Measurements from ENCODE around the gene SETD6. TPM values are rescaled to one million over a fixed set of nuclear protein-coding genes. Genes with fewer than 3 reads are reported as not detected.
A peak's percentile ranks its signal among the peaks of the same experiment; 100 is the strongest.

The SETD6 gene
- total and polyA plus RNA-seq, 12 donors, result 8.9 to 18.9 (median 12.2) TPM

GRCh38 chr16:58530179-58530578, 14.9 kb downstream of the SETD6 start:
- ATAC-seq (no peak), DNase-seq (no peak)
- H3K9me3 ChIP-seq, result no peaks in the 10 kb centered on the region
- H3K4me1 ChIP-seq, result peaks cover 0 to 9% (median 0%) of the 10 kb centered on the region in 9 donors
- peaks cover 0 to 100% (median 87%) of the 10 kb centered on the region in 9 donors for H3K36me3 ChIP-seq
- WGBS, 2 donors, result 96 to 98% methylated on average over 5 of the region's 5 CpGs
- TF ChIP-seq CTCF (IDR thresholded peaks at IDR 0.05), result no peak
- H3K4me3 ChIP-seq, result no peak overlapping the region
- no peak overlapping the region for H3K27ac ChIP-seq
- H3K27me3 ChIP-seq, result no peaks in the 10 kb centered on the region
- intact Hi-C loops (cut with DNase I), result loop anchor here in 1 of 10 donors (10.0 kb wide), 1 partner anchor 55 kb away; no protein-coding TSS in a partner anchor

- H3K9me3 ChIP-seq, result no peaks in the 10 kb centered on the region
- no peak for ATAC-seq
- H3K36me3 ChIP-seq, result peaks cover 0 to 100% (median 85%) of the 10 kb centered on the region in 9 donors
- DNase-seq, result no peak
- H3K27ac ChIP-seq, result no peak overlapping the region
- intact Hi-C loops (cut with DNase I), result loop anchor here in 1 of 10 donors (10.0 kb wide), 1 partner anchor 52 kb away; no protein-coding TSS in a partner anchor
- WGBS, 2 donors, result 94 to 95% methylated on average over 3 of the region's 3 CpGs
- no peaks in the 10 kb centered on the region for H3K27me3 ChIP-seq
- TF ChIP-seq CTCF (IDR thresholded peaks at IDR 0.05), result no peak
- peaks cover 0 to 22% (median 0%) of the 10 kb centered on the region in 9 donors for H3K4me1 ChIP-seq
- no peak overlapping the region for H3K4me3 ChIP-seq
These were observed 17.1 kb downstream of the SETD6 start for GRCh38 chr16:58532414-58532813.

DNA sequence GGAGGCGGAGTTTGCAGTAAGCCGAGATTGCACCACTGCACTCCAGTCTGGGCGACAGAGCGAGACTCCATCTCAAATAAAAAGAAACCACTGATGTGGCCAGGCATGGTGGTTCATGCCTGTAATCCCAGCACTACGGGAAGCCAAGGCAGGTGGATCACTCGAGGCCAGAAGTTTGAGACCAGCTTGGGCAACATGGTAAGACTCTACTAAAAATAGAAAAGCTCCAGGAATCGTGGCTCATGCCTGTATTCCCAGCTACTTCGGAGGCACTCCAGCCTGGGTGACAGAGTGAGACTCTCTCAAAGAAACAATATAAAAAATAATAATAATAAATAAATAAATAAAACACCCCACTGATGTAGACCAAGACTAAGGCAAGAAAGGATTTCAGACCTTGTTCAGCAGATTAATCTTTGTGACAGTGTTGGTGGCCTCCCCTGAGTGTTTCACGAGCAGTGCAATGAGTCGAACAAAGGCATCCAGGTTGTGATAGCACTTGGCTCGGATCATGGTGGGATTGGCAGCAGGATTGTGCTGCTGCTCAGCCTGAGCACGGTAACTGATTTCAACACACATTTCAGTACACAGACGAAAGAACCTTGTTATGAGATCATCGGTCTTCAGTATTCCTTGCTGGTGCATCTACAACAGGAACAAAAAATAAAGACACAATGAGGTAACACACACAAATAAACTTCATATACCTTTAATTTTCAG, 18.6 kb downstream of the SETD6 start:
- peak overlapping the region in 8 of 10 donors; percentile 19 to 58 (median 37) for H3K27ac ChIP-seq
- intact Hi-C loops (cut with DNase I), result loop anchor here in 1 of 10 donors (10.0 kb wide), 1 partner anchor 51 kb away; no protein-coding TSS in a partner anchor

More for the DNA sequence above, 18.6 kb downstream of the SETD6 start:
- ATAC-seq (peak in 7 of 8 donors; percentile 56 to 94 (median 79)), DNase-seq (no peak)
- Histone ChIP-seq H3K4me1 (peaks cover 0 to 30% (median 0%) of the 10 kb centered on the region in 9 donors), H3K9me3 (no peaks in the 10 kb centered on the region), H3K4me3 (no peak overlapping the region), H3K36me3 (peaks cover 0 to 100% (median 86%) of the 10 kb centered on the region in 9 donors), H3K27me3 (no peaks in the 10 kb centered on the region)
- 73 to 74% methylated on average over 14 of the region's 14 CpGs for WGBS, 2 donors
- no peak for TF ChIP-seq CTCF (IDR thresholded peaks at IDR 0.05)

All from heart right ventricle (tissue), 16 donors.